ENCODE results near the gene ZSCAN1. TPM values are rescaled to one million over a fixed set of nuclear protein-coding genes. Genes with fewer than 3 reads are reported as not detected.

The ZSCAN1 gene
- total RNA-seq, 1 donor: 0.81 TPM

Other genes with a start within 250 kb of the ZSCAN1 start
- 8.9 TPM for gene ZNF552, start 219.1 kb upstream of the ZSCAN1 start, total RNA-seq
- 10.0 TPM for gene ZNF587B, start 203.7 kb upstream of the ZSCAN1 start, total RNA-seq
- 23.4 TPM for gene ZNF587, start 184.2 kb upstream of the ZSCAN1 start, total RNA-seq
- 26.7 TPM for gene ZNF814, start 145.0 kb upstream of the ZSCAN1 start, total RNA-seq
- 10.8 TPM for gene ZNF417, start 117.4 kb upstream of the ZSCAN1 start, total RNA-seq
- gene ZNF418, start 98.6 kb upstream of the ZSCAN1 start, total RNA-seq: 10.0 TPM
- 9.2 TPM for gene ZNF256, start 86.3 kb upstream of the ZSCAN1 start, total RNA-seq
- not detected for gene C19orf18, start 59.5 kb upstream of the ZSCAN1 start, total RNA-seq
- gene ZNF606, start 31.2 kb upstream of the ZSCAN1 start, total RNA-seq: 25.9 TPM
- 14.8 TPM for gene ZNF135, start 25.3 kb downstream of the ZSCAN1 start, total RNA-seq
- 178 TPM for gene ZSCAN18, start 64.2 kb downstream of the ZSCAN1 start, total RNA-seq
- 9.4 TPM for gene ZNF329, start 116.8 kb downstream of the ZSCAN1 start, total RNA-seq
- gene ZNF274, start 149.0 kb downstream of the ZSCAN1 start, total RNA-seq: 34.7 TPM
- gene ZNF544, start 194.9 kb downstream of the ZSCAN1 start, total RNA-seq: 57.1 TPM
- gene ZNF8, start 244.9 kb downstream of the ZSCAN1 start, total RNA-seq: 10.5 TPM

Measured in hematopoietic multipotent progenitor cell (in vitro differentiated cells).